ENCODE measurements around the gene CTNNA2. TPM values are rescaled to one million over a fixed set of nuclear protein-coding genes. Genes with fewer than 3 reads are reported as not detected.
A peak's percentile ranks its signal among the peaks of the same experiment; 100 is the strongest.

CTNNA2 gene
- polyA plus RNA-seq, 2 of the 4 experiments (the other 2 are of a cell fraction), result 0.50 to 0.94 TPM

GRCh38 chr2:79882548-79882947, 369.7 kb downstream of the CTNNA2 start:
- no peaks in the 10 kb centered on the region for H3K9me3 ChIP-seq
- no peak overlapping the region for H3K4me3 ChIP-seq
- ChIA-PET POLR2A (no interaction called here), CTCF (no interaction called here)
- no peak for FAIRE-seq
- no peak overlapping the region for H3K27ac ChIP-seq
- 57% methylated on average over 6 of the region's 6 CpGs for WGBS (ENCODE audit: missing lambda C conversion rate)
- no peak overlapping the region for H3K4me2 ChIP-seq
- ATAC-seq, result no peak
- DNase-seq (ENCODE audit: low read depth in 1 of 2, low spot score in 1 of 2), result no peak
- TF ChIP-seq PHF8 (IDR thresholded peaks at IDR 0.05; ENCODE audit: borderline replicate concordance, low read depth), result no peak
- TF ChIP-seq SMC3 (IDR thresholded peaks at IDR 0.05), result no peak
- no peak for TF ChIP-seq HMGXB4 (CRISPR knock-in tag; IDR thresholded peaks at IDR 0.05; ENCODE audit: borderline replicate concordance)
- no peak for TF ChIP-seq MAX (IDR thresholded peaks at IDR 0.05)
- TF ChIP-seq RAD21 (conservative IDR thresholded peaks at IDR 0.05 in 1 of 2, IDR thresholded peaks at IDR 0.05 in 1 of 2), result no peak
- no peak for TF ChIP-seq HEYL (CRISPR knock-in tag; IDR thresholded peaks at IDR 0.05)
- TF ChIP-seq MAFK (IDR thresholded peaks at IDR 0.05; ENCODE audit: partially characterized antibody), result no peak
- TF ChIP-seq NFE2L2 (conservative IDR thresholded peaks at IDR 0.05; ENCODE audit: low read length), result no peak
- TF ChIP-seq HES2 (IDR thresholded peaks at IDR 0.05), result no peak
- no peak for TF ChIP-seq EHF (CRISPR knock-in tag; IDR thresholded peaks at IDR 0.05)
- no peak for TF ChIP-seq HOXA7 (CRISPR knock-in tag; IDR thresholded peaks at IDR 0.05)
- no peak for TF ChIP-seq ELK1 (IDR thresholded peaks at IDR 0.05; ENCODE audit: low read depth, low read length)
- no peak for TF ChIP-seq CHD4 (IDR thresholded peaks at IDR 0.05; ENCODE audit: borderline replicate concordance)
- TF ChIP-seq CHD2 (IDR thresholded peaks at IDR 0.05; ENCODE audit: low read length, partially characterized antibody), result no peak
- TF ChIP-seq ATOH8 (CRISPR knock-in tag; IDR thresholded peaks at IDR 0.05; ENCODE audit: low read depth), result no peak
- TF ChIP-seq CEBPB (IDR thresholded peaks at IDR 0.05), result no peak
- TF ChIP-seq FOSL2 (IDR thresholded peaks at IDR 0.05), result no peak
- no peak for TF ChIP-seq FOSL2 (CRISPR knock-in tag; IDR thresholded peaks at IDR 0.05)
- no peaks in the 10 kb centered on the region for H3K4me1 ChIP-seq

- FAIRE-seq (no peak), ATAC-seq (peak; percentile 81 to 87), DNase-seq (ENCODE audit: low read depth in 1 of 2, low spot score in 1 of 2) (peak; percentile 8 to 71)
- POLR2A ChIA-PET, result no interaction called here
- Histone ChIP-seq H3K4me1 (no peaks in the 10 kb centered on the region), H3K4me2 (no peak overlapping the region), H3K27ac (no peak overlapping the region), H3K4me3 (no peak overlapping the region), H3K9me3 (no peaks in the 10 kb centered on the region)
- no peak for TF ChIP-seq RNF2 (IDR thresholded peaks at IDR 0.05; ENCODE audit: borderline replicate concordance, low read depth)
- TF ChIP-seq PHF8 (IDR thresholded peaks at IDR 0.05; ENCODE audit: borderline replicate concordance, low read depth), result no peak
- peak; percentile 93 to 95 for TF ChIP-seq RAD21 (conservative IDR thresholded peaks at IDR 0.05 in 1 of 2, IDR thresholded peaks at IDR 0.05 in 1 of 2)
- TF ChIP-seq CTCF (IDR thresholded peaks at IDR 0.05), result peak; percentile 83
- TF ChIP-seq SMC3 (IDR thresholded peaks at IDR 0.05), result peak; percentile 85
- whole genome bisulfite sequencing (ENCODE audit: missing lambda C conversion rate), result 16% methylated on average over 7 of the region's 7 CpGs
- CTCF ChIA-PET, result interaction anchor here (0.6 to 3.5 kb wide), 7 partner anchors 11 to 1215 kb away, joined by 3 to 16 read pairs (median 3); no protein-coding TSS in a partner anchor
Observed at GRCh38 chr2:79887747-79888374, 375.0 kb downstream of the CTNNA2 start.

All from A549 (cell line).